Muscle layer of colon (tissue), 2 donors: ENCODE results near the gene C1orf198.

Source experiments
- H3K27ac ChIP-seq: one replicate; pipeline ENCODE4 v1.7.0; 2013; ENCODE audit warnings: low read depth, mild to moderate bottlenecking, low read length, moderate library complexity
- H3K27me3 ChIP-seq, 2 donors: one replicate each; pipeline ENCODE4 v1.7.0; 2013; ENCODE audit warnings: low read length in 2 of 2, mild to moderate bottlenecking in 2 of 2; ENCODE audit not compliant: insufficient read depth in 2 of 2, control insufficient read depth in 1 of 2
- H3K36me3 ChIP-seq: one replicate; pipeline ENCODE4 v1.7.0; 2013; ENCODE audit warnings: mild to moderate bottlenecking, low read length; ENCODE audit not compliant: insufficient read depth
- H3K4me1 ChIP-seq: one replicate; pipeline ENCODE4 v1.7.0; 2013; ENCODE audit warnings: mild to moderate bottlenecking, low read length; ENCODE audit not compliant: insufficient read depth
- H3K4me3 ChIP-seq, 2 donors: one replicate each; pipeline ENCODE4 v1.7.0; 2013; ENCODE audit warnings: low read length in 2 of 2, low read depth in 1 of 2, mild to moderate bottlenecking in 1 of 2, moderate library complexity in 1 of 2
- H3K9ac ChIP-seq: one replicate; pipeline ENCODE4 v1.7.0; 2013; ENCODE audit warnings: low read length
- H3K9me3 ChIP-seq: one replicate; pipeline ENCODE4 v1.7.0; 2013; ENCODE audit warnings: mild to moderate bottlenecking, low read length
- donor health status: abdominal sarcoma.
- donor health status: Adenocarcinoma of cecum.

C1orf198 gene

GRCh38 chr1:230884646-230885045, 16.3 kb upstream of the C1orf198 start:
- Histone ChIP-seq H3K9me3 (no peaks in the 10 kb centered on the region), H3K27me3 (no peaks in the 10 kb centered on the region), H3K9ac (no peak overlapping the region), H3K4me1 (peaks cover 4% of the 10 kb centered on the region), H3K36me3 (no peaks in the 10 kb centered on the region), H3K27ac (no peak overlapping the region), H3K4me3 (no peak overlapping the region)

GRCh38 chr1:230883967-230884366, 15.6 kb upstream of the C1orf198 start:
- H3K9me3 ChIP-seq, result no peaks in the 10 kb centered on the region
- no peak overlapping the region for H3K4me3 ChIP-seq
- peaks cover 7% of the 10 kb centered on the region for H3K4me1 ChIP-seq
- no peak overlapping the region for H3K9ac ChIP-seq
- H3K27me3 ChIP-seq, result no peaks in the 10 kb centered on the region
- no peaks in the 10 kb centered on the region for H3K36me3 ChIP-seq
- H3K27ac ChIP-seq, result no peak overlapping the region

- Histone ChIP-seq H3K9ac (no peak overlapping the region), H3K4me1 (peaks cover 17% of the 10 kb centered on the region), H3K27ac (no peak overlapping the region), H3K4me3 (no peak overlapping the region), H3K9me3 (no peaks in the 10 kb centered on the region), H3K36me3 (no peaks in the 10 kb centered on the region), H3K27me3 (no peaks in the 10 kb centered on the region)
Measured at GRCh38 chr1:230879778-230880177, 11.5 kb upstream of the C1orf198 start.

- Histone ChIP-seq H3K4me1 (peaks cover 14% of the 10 kb centered on the region), H3K9ac (no peak overlapping the region), H3K9me3 (no peaks in the 10 kb centered on the region), H3K27me3 (no peaks in the 10 kb centered on the region), H3K27ac (no peak overlapping the region), H3K36me3 (no peaks in the 10 kb centered on the region), H3K4me3 (no peak overlapping the region)
Measured at GRCh38 chr1:230878591-230878990, 10.3 kb upstream of the C1orf198 start.

GRCh38 chr1:230877924-230878590, 9.7 kb upstream of the C1orf198 start:
- Histone ChIP-seq H3K9ac (no peak overlapping the region), H3K4me1 (peaks cover 13% of the 10 kb centered on the region), H3K27me3 (no peaks in the 10 kb centered on the region), H3K27ac (no peak overlapping the region), H3K36me3 (no peaks in the 10 kb centered on the region), H3K9me3 (no peaks in the 10 kb centered on the region), H3K4me3 (no peak overlapping the region)

GRCh38 chr1:230877146-230877923, 9.0 kb upstream of the C1orf198 start:
- no peaks in the 10 kb centered on the region for H3K27me3 ChIP-seq
- no peaks in the 10 kb centered on the region for H3K9me3 ChIP-seq

GRCh38 chr1:230876660-230877059, 8.3 kb upstream of the C1orf198 start:
- H3K27ac ChIP-seq, result no peak overlapping the region
- H3K36me3 ChIP-seq, result no peaks in the 10 kb centered on the region
- H3K9me3 ChIP-seq, result no peaks in the 10 kb centered on the region
- no peak overlapping the region for H3K9ac ChIP-seq
- peaks cover 13% of the 10 kb centered on the region for H3K4me1 ChIP-seq
- H3K27me3 ChIP-seq, result no peaks in the 10 kb centered on the region
- H3K4me3 ChIP-seq, result no peak overlapping the region

More at GRCh38 chr1:230877146-230877923, 9.0 kb upstream of the C1orf198 start:
- Histone ChIP-seq H3K9ac (no peak overlapping the region), H3K4me1 (peaks cover 13% of the 10 kb centered on the region), H3K4me3 (no peak overlapping the region), H3K27ac (no peak overlapping the region), H3K36me3 (no peaks in the 10 kb centered on the region)

GRCh38 chr1:230875370-230875769, 7.0 kb upstream of the C1orf198 start:
- Histone ChIP-seq H3K4me1 (peaks cover 13% of the 10 kb centered on the region), H3K27me3 (no peaks in the 10 kb centered on the region), H3K27ac (no peak overlapping the region), H3K4me3 (no peak overlapping the region), H3K36me3 (no peaks in the 10 kb centered on the region), H3K9ac (no peak overlapping the region), H3K9me3 (no peaks in the 10 kb centered on the region)

GRCh38 chr1:230870916-230871315, 2.6 kb upstream of the C1orf198 start:
- Histone ChIP-seq H3K27me3 (no peaks in the 10 kb centered on the region), H3K9me3 (no peaks in the 10 kb centered on the region), H3K4me1 (peaks cover 22% of the 10 kb centered on the region), H3K27ac (no peak overlapping the region), H3K9ac (no peak overlapping the region), H3K4me3 (no peak overlapping the region), H3K36me3 (no peaks in the 10 kb centered on the region)

- Histone ChIP-seq H3K4me1 (peaks cover 36% of the 10 kb centered on the region), H3K36me3 (no peaks in the 10 kb centered on the region), H3K9me3 (no peaks in the 10 kb centered on the region), H3K9ac (no peak overlapping the region), H3K27ac (no peak overlapping the region), H3K4me3 (peak overlapping the region in 1 of 2 donors; percentile 66), H3K27me3 (no peaks in the 10 kb centered on the region)
Measured at GRCh38 chr1:230869500-230869899, 1.2 kb upstream of the C1orf198 start.

- peak overlapping the region; percentile 67 for H3K27ac ChIP-seq
- no peaks in the 10 kb centered on the region for H3K9me3 ChIP-seq
- peak overlapping the region; percentile 29 to 66 for H3K4me3 ChIP-seq
- H3K27me3 ChIP-seq, result no peaks in the 10 kb centered on the region
- no peaks in the 10 kb centered on the region for H3K36me3 ChIP-seq
- H3K9ac ChIP-seq, result peak overlapping the region; percentile 50
- peaks cover 41% of the 10 kb centered on the region for H3K4me1 ChIP-seq
Measured at GRCh38 chr1:230868736-230869385, 540 bp upstream of the C1orf198 start.
